DMS153 treated with DMSO at 0.1 percent for 48 hours (cell line): Measurements from ENCODE around the gene SRR.

Source experiments
- DNase-seq: peaks from one replicate; lab custom pipeline; 2025; ENCODE audit not compliant: unreplicated experiment; lab: John Stamatoyannopoulos, UW

The SRR gene

GRCh38 chr17:2369551-2370210, 65.9 kb downstream of the SRR start:
- no peak for DNase-seq

- no peak for DNase-seq
These were observed 66.5 kb downstream of the SRR start for GRCh38 chr17:2370211-2370589.

GRCh38 chr17:2371183-2372130, 67.7 kb downstream of the SRR start:
- no peak for DNase-seq

GRCh38 chr17:2372180-2372579, 68.4 kb downstream of the SRR start:
- DNase-seq = no peak

GRCh38 chr17:2372681-2373080, 68.9 kb downstream of the SRR start:
- no peak for DNase-seq

GRCh38 chr17:2373179-2373578, 69.4 kb downstream of the SRR start:
- no peak for DNase-seq
